Stimulated activated memory B cell treated with anti-CD40 and anti-IgM and Interleukin-4, amounts not matched to agents 10 μg/mL and 1 μg/mL and 100 μg/mL, for 72 hours (primary cell): ENCODE data around the gene PCDHB14.
A peak's percentile ranks its signal among the peaks of the same experiment; 100 is the strongest.
"Not testable (repeated sequence)": the region's sequence is repeated elsewhere in the genome, so short reads cannot be mapped to it uniquely, and the experiment has no call there.

Source experiments
- ATAC-seq: fragments of 150-1000 bp; cut with Tn5 transposase; 2 replicates; pipeline ENCODE4 v1.10.0; 2021
- H3K27ac Mint-ChIP-seq: one replicate; pipeline ENCODE4 v1.8.0; 2022; ENCODE audit warnings: mild to moderate bottlenecking, mixed read lengths
- H3K27me3 Mint-ChIP-seq: one replicate; pipeline ENCODE4 v1.8.0; 2022; ENCODE audit warnings: mixed read lengths
- H3K36me3 Mint-ChIP-seq: one replicate; pipeline ENCODE4 v1.8.0; 2022; ENCODE audit warnings: mixed read lengths
- H3K4me1 Mint-ChIP-seq: one replicate; pipeline ENCODE4 v1.8.0; 2022; ENCODE audit warnings: mixed read lengths
- H3K4me3 Mint-ChIP-seq: one replicate; pipeline ENCODE4 v1.8.0; 2022; ENCODE audit warnings: mild to moderate bottlenecking, moderate library complexity, mixed read lengths
- H3K9me3 Mint-ChIP-seq: one replicate; pipeline ENCODE4 v1.8.0; 2022; ENCODE audit warnings: mixed read lengths

The PCDHB14 gene

GRCh38 chr5:141223112-141223783 is at the start of gene PCDHB14:
Gene PCDHB14, plus strand, starts transcription at chr5:141223343. Its CDS starts 163 bp downstream, at chr5:141223506.
- Mint-ChIP-seq H3K4me3 (peak within 1 kb of the TSS; percentile 21), H3K27me3 (peaks cover 40% of the 10 kb centered on the region), H3K9me3 (peaks cover 22% of the 10 kb centered on the region), H3K36me3 (no peaks in the 10 kb centered on the region), H3K4me1 (no peaks in the 10 kb centered on the region), H3K27ac (no peak within 1 kb of the TSS)
- ATAC-seq, result no peak

DNA sequence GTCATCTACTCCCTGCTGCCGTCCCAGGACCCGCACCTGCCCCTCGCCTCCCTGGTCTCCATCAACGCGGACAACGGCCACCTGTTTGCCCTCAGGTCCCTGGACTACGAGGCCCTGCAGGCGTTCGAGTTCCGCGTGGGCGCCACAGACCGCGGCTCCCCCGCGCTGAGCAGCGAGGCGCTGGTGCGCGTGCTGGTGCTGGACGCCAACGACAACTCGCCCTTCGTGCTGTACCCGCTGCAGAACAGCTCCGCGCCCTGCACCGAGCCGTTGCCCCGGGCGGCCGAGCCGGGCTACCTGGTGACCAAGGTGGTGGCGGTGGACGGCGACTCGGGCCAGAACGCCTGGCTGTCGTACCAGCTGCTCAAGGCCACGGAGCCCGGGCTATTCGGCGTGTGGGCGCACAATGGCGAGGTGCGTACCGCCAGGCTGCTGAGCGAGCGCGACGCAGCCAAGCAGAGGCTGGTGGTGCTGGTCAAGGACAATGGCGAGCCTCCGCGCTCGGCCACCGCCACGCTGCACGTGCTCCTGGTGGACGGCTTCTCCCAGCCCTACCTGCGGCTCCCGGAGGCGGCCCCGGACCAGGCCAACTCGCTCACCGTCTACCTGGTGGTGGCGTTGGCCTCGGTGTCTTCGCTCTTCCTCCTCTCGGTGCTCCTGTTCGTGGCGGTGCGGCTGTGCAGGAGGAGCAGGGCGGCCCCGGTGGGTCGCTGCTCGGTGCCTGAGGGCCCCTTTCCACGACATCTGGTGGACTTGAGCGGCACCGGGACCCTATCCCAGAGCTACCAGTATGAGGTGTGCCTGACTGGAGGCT is 48.6 kb upstream of the PCDHB14 start:
- not testable (repeated sequence) for ATAC-seq, H3K4me1 Mint-ChIP-seq, H3K36me3 Mint-ChIP-seq, H3K27ac Mint-ChIP-seq, H3K4me3 Mint-ChIP-seq, H3K9me3 Mint-ChIP-seq
- H3K27me3 Mint-ChIP-seq, result peaks cover 12% of the 10 kb centered on the region

DNA sequence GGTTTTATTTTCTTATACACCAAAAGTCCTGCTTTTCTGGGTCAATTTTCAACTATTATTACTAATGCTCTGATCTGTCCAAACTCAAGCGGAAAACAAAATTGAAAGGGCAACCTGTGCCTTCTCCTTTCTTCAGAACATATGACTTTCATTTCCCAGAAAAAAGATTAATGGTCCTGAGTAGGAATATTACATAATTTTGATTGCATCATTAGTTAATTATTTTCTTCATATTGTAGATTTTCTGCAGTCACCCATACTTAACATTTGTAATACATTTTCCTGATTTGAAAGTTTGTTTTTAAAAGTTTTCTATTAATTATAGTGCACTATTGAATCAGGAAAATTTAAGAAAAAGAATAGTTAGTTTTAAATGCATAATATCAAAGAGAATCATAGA is 47.2 kb upstream of the PCDHB14 start:
- H3K27me3 Mint-ChIP-seq, result peaks cover 6% of the 10 kb centered on the region
- H3K9me3 Mint-ChIP-seq, result no peaks in the 10 kb centered on the region
- no peak for ATAC-seq
- no peaks in the 10 kb centered on the region for H3K36me3 Mint-ChIP-seq
- H3K4me1 Mint-ChIP-seq, result no peaks in the 10 kb centered on the region
- no peak overlapping the region for H3K4me3 Mint-ChIP-seq
- no peak overlapping the region for H3K27ac Mint-ChIP-seq

DNA sequence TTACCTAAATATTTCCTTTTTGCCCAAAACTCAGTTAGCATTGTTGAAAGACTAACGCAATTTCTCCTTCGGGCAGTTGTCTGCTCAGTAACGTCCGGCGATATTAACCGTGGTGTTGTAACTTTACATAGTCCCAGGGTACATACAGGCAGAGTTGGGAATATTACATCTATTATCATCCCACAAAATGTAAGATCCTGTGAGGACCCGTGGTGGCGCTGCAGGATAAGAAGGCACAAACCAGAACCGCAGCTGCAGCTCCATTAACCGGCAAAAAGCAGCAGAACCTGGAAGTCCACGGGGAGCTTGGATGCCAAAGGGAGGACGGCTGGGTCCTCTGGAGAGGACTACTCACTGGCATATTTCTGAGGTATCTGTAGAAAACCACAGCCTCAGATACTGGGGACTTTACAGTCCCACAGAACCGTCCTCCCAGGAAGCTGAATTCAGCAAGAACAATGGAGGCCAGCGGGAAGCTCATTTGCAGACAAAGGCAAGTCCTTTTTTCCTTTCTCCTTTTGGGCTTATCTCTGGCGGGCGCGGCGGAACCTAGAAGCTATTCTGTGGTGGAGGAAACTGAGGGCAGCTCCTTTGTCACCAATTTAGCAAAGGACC is 45.5 kb upstream of the PCDHB14 start, which contains the start of gene PCDHB8:
PCDHB8 (plus strand) TSS at position 214 of the 615 bp plus-strand sequence; CDS start at position 459, 245 bp downstream.
- not testable (repeated sequence) for ATAC-seq, H3K9me3 Mint-ChIP-seq, H3K27ac Mint-ChIP-seq, H3K36me3 Mint-ChIP-seq, H3K4me3 Mint-ChIP-seq, H3K4me1 Mint-ChIP-seq
- peaks cover 13% of the 10 kb centered on the region for H3K27me3 Mint-ChIP-seq

GRCh38 chr5:141179371-141179770 is 43.8 kb upstream of the PCDHB14 start:
- H3K4me3 Mint-ChIP-seq, H3K9me3 Mint-ChIP-seq, H3K4me1 Mint-ChIP-seq, H3K36me3 Mint-ChIP-seq, H3K27ac Mint-ChIP-seq, ATAC-seq: not testable (repeated sequence)
- H3K27me3 Mint-ChIP-seq, result peaks cover 24% of the 10 kb centered on the region

GRCh38 chr5:141179876-141180275 is 43.3 kb upstream of the PCDHB14 start:
- not testable (repeated sequence) for H3K9me3 Mint-ChIP-seq, H3K4me1 Mint-ChIP-seq, H3K4me3 Mint-ChIP-seq, ATAC-seq, H3K27ac Mint-ChIP-seq, H3K36me3 Mint-ChIP-seq
- peaks cover 29% of the 10 kb centered on the region for H3K27me3 Mint-ChIP-seq

DNA sequence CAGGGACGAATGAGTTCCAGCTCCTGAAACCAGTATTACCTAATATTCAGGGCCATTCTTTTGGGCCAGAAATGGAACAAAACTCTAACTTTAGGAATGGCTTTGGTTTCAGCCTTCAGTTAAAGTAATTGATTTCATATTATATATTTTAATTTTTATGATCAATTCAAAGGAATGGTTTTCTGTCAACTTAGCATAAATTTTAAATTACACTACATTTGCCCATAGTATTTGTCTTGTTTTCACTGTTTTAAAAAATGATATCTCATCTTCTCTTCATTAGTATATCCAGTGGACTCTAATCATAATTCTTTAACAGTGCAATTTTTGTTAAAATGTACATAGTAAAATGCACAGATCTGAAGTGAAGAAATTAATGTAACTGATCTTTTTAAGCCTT is 42.8 kb upstream of the PCDHB14 start:
- H3K4me1 Mint-ChIP-seq, result no peaks in the 10 kb centered on the region
- ATAC-seq, result no peak

GRCh38 chr5:141182248-141182647 is 40.9 kb upstream of the PCDHB14 start, which contains the start of gene PCDHB16:
Gene PCDHB16, plus strand, starts transcription at chr5:141182387. Its CDS starts 173 bp downstream, at chr5:141182560.
- no peak within 1 kb of the TSS for H3K27ac Mint-ChIP-seq
- H3K9me3 Mint-ChIP-seq, result peaks cover 16% of the 10 kb centered on the region
- H3K4me3 Mint-ChIP-seq, result no peak within 1 kb of the TSS
- no peak for ATAC-seq
- H3K27me3 Mint-ChIP-seq, result peaks cover 51% of the 10 kb centered on the region
- no peaks in the 10 kb centered on the region for H3K36me3 Mint-ChIP-seq
- peaks cover 7% of the 10 kb centered on the region for H3K4me1 Mint-ChIP-seq

More for the DNA sequence above, 42.8 kb upstream of the PCDHB14 start:
- Mint-ChIP-seq H3K27me3 (peaks cover 33% of the 10 kb centered on the region), H3K9me3 (peaks cover 13% of the 10 kb centered on the region), H3K27ac (no peak overlapping the region), H3K36me3 (no peaks in the 10 kb centered on the region), H3K4me3 (no peak overlapping the region)

- not testable (repeated sequence) for ATAC-seq, H3K36me3 Mint-ChIP-seq, H3K4me3 Mint-ChIP-seq, H3K4me1 Mint-ChIP-seq, H3K27ac Mint-ChIP-seq
- H3K27me3 Mint-ChIP-seq, result peaks cover 59% of the 10 kb centered on the region
- peaks cover 19% of the 10 kb centered on the region for H3K9me3 Mint-ChIP-seq
Measured at GRCh38 chr5:141184117-141184855, 38.9 kb upstream of the PCDHB14 start.

DNA sequence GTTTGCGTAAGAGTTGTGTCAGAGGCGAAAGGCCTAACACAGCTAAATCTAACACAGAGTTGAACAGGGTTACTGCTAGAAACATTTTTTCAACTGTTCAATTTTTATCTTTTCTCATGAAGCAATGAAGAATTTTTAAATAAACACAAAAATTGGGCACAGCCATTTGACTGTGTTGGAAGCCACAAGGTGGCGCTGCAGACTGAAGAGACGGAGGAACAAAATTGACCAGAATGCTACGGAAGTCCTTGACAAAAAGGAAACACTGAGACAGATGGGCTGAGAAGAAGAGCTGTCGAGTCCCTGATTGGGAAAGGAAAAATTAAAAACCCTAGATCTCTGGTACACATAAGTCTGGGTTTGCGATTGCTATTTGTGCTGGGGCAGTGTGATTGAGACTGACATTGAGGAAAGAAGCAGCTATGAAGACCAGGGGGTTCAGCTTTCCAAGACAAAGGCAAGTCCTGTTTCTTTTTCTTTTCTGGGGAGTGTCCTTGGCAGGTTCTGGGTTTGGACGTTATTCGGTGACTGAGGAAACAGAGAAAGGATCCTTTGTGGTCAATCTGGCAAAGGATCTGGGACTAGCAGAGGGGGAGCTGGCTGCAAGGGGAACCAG is 36.1 kb upstream of the PCDHB14 start, which contains the start of gene PCDHB9:
PCDHB9 (plus strand) TSS at position 265 of the 616 bp plus-strand sequence; CDS start at position 423, 158 bp downstream.
- Mint-ChIP-seq H3K4me3 (peak within 1 kb of the TSS; percentile 50), H3K4me1 (peaks cover 10% of the 10 kb centered on the region), H3K27me3 (peaks cover 68% of the 10 kb centered on the region), H3K9me3 (peaks cover 20% of the 10 kb centered on the region), H3K36me3 (peaks cover 5% of the 10 kb centered on the region), H3K27ac (no peak within 1 kb of the TSS)
- ATAC-seq, result no peak

GRCh38 chr5:141188682-141189081 is 34.5 kb upstream of the PCDHB14 start:
- ATAC-seq, result not testable (repeated sequence)

DNA sequence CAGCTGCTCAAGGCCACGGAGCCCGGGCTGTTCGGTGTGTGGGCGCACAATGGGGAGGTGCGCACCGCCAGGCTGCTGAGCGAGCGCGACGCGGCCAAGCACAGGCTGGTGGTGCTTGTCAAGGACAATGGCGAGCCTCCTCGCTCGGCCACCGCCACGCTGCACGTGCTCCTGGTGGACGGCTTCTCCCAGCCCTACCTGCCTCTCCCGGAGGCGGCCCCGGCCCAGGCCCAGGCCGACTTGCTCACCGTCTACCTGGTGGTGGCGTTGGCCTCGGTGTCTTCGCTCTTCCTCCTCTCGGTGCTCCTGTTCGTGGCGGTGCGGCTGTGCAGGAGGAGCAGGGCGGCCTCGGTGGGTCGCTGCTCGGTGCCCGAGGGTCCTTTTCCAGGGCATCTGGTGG is 34.0 kb upstream of the PCDHB14 start:
- not testable (repeated sequence) for H3K27ac Mint-ChIP-seq, H3K36me3 Mint-ChIP-seq, ATAC-seq, H3K4me3 Mint-ChIP-seq
- Mint-ChIP-seq H3K4me1 (peaks cover 14% of the 10 kb centered on the region), H3K9me3 (peaks cover 18% of the 10 kb centered on the region), H3K27me3 (peaks cover 55% of the 10 kb centered on the region)

More at GRCh38 chr5:141188682-141189081, 34.5 kb upstream of the PCDHB14 start:
- peaks cover 18% of the 10 kb centered on the region for H3K9me3 Mint-ChIP-seq
- peaks cover 14% of the 10 kb centered on the region for H3K4me1 Mint-ChIP-seq
- not testable (repeated sequence) for H3K27ac Mint-ChIP-seq, H3K36me3 Mint-ChIP-seq, H3K4me3 Mint-ChIP-seq
- peaks cover 55% of the 10 kb centered on the region for H3K27me3 Mint-ChIP-seq

DNA sequence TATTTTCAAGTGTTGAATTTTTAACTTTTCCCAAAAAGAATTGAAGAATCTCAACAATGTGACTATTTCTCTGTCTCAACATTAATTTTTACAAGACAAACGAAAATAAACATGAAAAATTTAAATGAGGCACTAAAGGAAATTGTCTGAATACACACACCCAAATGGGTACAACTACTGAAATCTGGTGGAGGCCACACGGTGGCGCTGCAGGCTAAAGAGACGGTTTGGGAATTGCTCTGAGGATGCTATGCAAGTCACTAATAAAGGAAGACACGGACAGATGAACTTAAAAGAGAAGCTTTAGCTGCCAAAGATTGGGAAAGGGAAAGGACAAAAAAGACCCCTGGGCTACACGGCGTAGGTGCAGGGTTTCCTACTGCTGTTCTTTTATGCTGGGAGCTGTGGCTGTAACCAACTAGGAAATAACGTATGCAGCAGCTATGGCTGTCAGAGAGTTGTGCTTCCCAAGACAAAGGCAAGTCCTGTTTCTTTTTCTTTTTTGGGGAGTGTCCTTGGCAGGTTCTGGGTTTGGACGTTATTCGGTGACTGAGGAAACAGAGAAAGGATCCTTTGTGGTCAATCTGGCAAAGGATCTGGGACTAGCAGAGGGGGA is 30.9 kb upstream of the PCDHB14 start, which contains the start of gene PCDHB10:
PCDHB10 (plus strand) TSS at position 244 of the 616 bp plus-strand sequence; CDS start at position 444, 200 bp downstream.
- H3K4me3 Mint-ChIP-seq, result no peak within 1 kb of the TSS
- peaks cover 8% of the 10 kb centered on the region for H3K4me1 Mint-ChIP-seq
- H3K36me3 Mint-ChIP-seq, result peaks cover 7% of the 10 kb centered on the region
- H3K27ac Mint-ChIP-seq, result no peak within 1 kb of the TSS
- peaks cover 11% of the 10 kb centered on the region for H3K9me3 Mint-ChIP-seq
- H3K27me3 Mint-ChIP-seq, result peaks cover 26% of the 10 kb centered on the region
- ATAC-seq, result no peak

- H3K36me3 Mint-ChIP-seq, H3K4me1 Mint-ChIP-seq, H3K27ac Mint-ChIP-seq, H3K4me3 Mint-ChIP-seq, ATAC-seq: not testable (repeated sequence)
- peaks cover 13% of the 10 kb centered on the region for H3K9me3 Mint-ChIP-seq
- H3K27me3 Mint-ChIP-seq, result peaks cover 31% of the 10 kb centered on the region
Measured at GRCh38 chr5:141194332-141194731, 28.8 kb upstream of the PCDHB14 start.
